PC-3 (cell line): ENCODE data around the gene CAMTA1. TPM values are rescaled to one million over a fixed set of nuclear protein-coding genes. Genes with fewer than 3 reads are reported as not detected.

ENCODE experiments used
- ATAC-seq: fragments of 200-7000 bp; cut with Tn5 transposase; 2 replicates; pipeline ENCODE4 v1.9.1; 2020; ENCODE audit warnings: mild to moderate bottlenecking, moderate library complexity
- BruUV-seq: library from RNA; stranded (reverse); fragments of 400-500 nt; replicated peaks from 2 replicates; lab custom pipeline; 2021; lab: Mats Ljungman, UMichigan
- CTCF ChIA-PET: fragments of 300-600 bp; sonication (Branson Sonifier 250); formaldehyde crosslinking; loops from one replicate; lab custom pipeline; 2022; ENCODE audit warnings: antibody characterized with exemption; lab: Charles Lee
- POLR2A ChIA-PET: fragments of 300-600 bp; sonication (Branson Sonifier 250); formaldehyde crosslinking; loops from one replicate; lab custom pipeline; 2022; ENCODE audit warnings: antibody characterized with exemption; ENCODE audit not compliant: unreplicated experiment; lab: Charles Lee
- DNase-seq: peaks from one replicate; pipeline ENCODE4 v3.0.0-alpha.2; 2015
- H2AFZ ChIP-seq: fragments of 300-600 bp; sonication (generic); 2 replicates; pipeline ENCODE4 v1.6.0; 2016; ENCODE audit warnings: antibody characterized with exemption, low read length
- H3F3A ChIP-seq: fragments of 300-600 bp; sonication (generic); one replicate; pipeline ENCODE4 v1.6.0; 2017; ENCODE audit warnings: antibody characterized with exemption, low read length, control low read depth, mild to moderate bottlenecking; ENCODE audit not compliant: unreplicated experiment
- H3K27ac ChIP-seq: fragments of 300-600 bp; sonication (generic); 2 replicates; pipeline ENCODE4 v1.5.1; 2016; ENCODE audit warnings: mild to moderate bottlenecking, low read length
- H3K27me3 ChIP-seq: fragments of 300-600 bp; sonication (generic); 2 replicates; pipeline ENCODE4 v1.6.1; 2016; ENCODE audit warnings: low read length, mixed read lengths
- H3K36me3 ChIP-seq: fragments of 300-600 bp; sonication (generic); 2 replicates; pipeline ENCODE4 v1.6.1; 2016; ENCODE audit warnings: low read depth, mixed run types, low read length, mixed read lengths
- H3K4me1 ChIP-seq: fragments of 300-600 bp; sonication (generic); 2 replicates; pipeline ENCODE4 v1.5.1; 2016; ENCODE audit warnings: low read length; ENCODE audit not compliant: insufficient read depth
- H3K4me2 ChIP-seq: fragments of 300-600 bp; sonication (generic); 2 replicates; pipeline ENCODE4 v1.6.0; 2016; ENCODE audit warnings: low read length
- H3K4me3 ChIP-seq: fragments of 300-600 bp; sonication (generic); 2 replicates; pipeline ENCODE4 v1.5.1; 2016; ENCODE audit warnings: mild to moderate bottlenecking, low read length, mixed read lengths
- H3K79me2 ChIP-seq: fragments of 300-600 bp; sonication (generic); 2 replicates; pipeline ENCODE4 v1.6.1; 2017; ENCODE audit warnings: low read length, mixed read lengths
- H3K9ac ChIP-seq: fragments of 300-600 bp; sonication (generic); 2 replicates; pipeline ENCODE4 v1.6.0; 2016; ENCODE audit warnings: mild to moderate bottlenecking, low read length
- H3K9me2 ChIP-seq: fragments of 300-600 bp; sonication (generic); replicated peaks from 2 replicates; pipeline ENCODE4 v1.6.1; 2016; ENCODE audit warnings: mixed run types, low read length, mixed read lengths
- H3K9me3 ChIP-seq: fragments of 300-600 bp; sonication (generic); 2 replicates; pipeline ENCODE4 v1.6.1; 2016; ENCODE audit warnings: low read length, mixed read lengths
- H4K20me1 ChIP-seq: fragments of 300-600 bp; sonication (generic); 2 replicates; pipeline ENCODE4 v1.6.1; 2016; ENCODE audit warnings: low read length, mixed read lengths
- CTCF ChIP-seq: fragments of 300-600 bp; sonication (generic); conservative IDR thresholded peaks from 2 replicates; pipeline ENCODE4 v1.5.1; 2017; ENCODE audit warnings: antibody characterized with exemption, low read depth, mild to moderate bottlenecking, low read length
- EZH2 ChIP-seq: fragments of 300-600 bp; sonication (generic); IDR thresholded peaks from one replicate; pipeline ENCODE4 v1.6.1; 2017; ENCODE audit warnings: antibody characterized with exemption, mild to moderate bottlenecking, low read length; ENCODE audit not compliant: unreplicated experiment
- EZH2phosphoT487 ChIP-seq: fragments of 300-600 bp; sonication (generic); IDR thresholded peaks from 2 replicates; pipeline ENCODE4 v1.6.1; 2018; ENCODE audit warnings: mild to moderate bottlenecking, antibody characterized with exemption, low read length, borderline replicate concordance
- intact Hi-C: fragments of 100-400 bp; cut with micrococcal nuclease; formaldehyde crosslinking; loops from 2 replicates; pipeline ENCODE4 v1.9.0; 2023
- total RNA-seq: library from RNA; depleted of rRNA; stranded (reverse); fragments of >200 nt; gene quantifications from 2 replicates; pipeline ENCODE4 v1.2.3, GENCODE V29; 2014

CAMTA1 gene
- total RNA-seq, 1 experiment from 2014 or later: 40.8 TPM

- TF ChIP-seq EZH2phosphoT487 (no peak), CTCF (no peak), EZH2 (no peak)
- Histone ChIP-seq H3K36me3 (no peaks in the 10 kb centered on the region), H3K27me3 (peaks cover 8% of the 10 kb centered on the region; the same call in 1 of the 2 replicates), H2AFZ (no peak overlapping the region), H3K9ac (no peak overlapping the region), H3K27ac (no peak overlapping the region), H3K4me1 (no peaks in the 10 kb centered on the region), H3K4me2 (no peak overlapping the region), H3K9me2 (no peaks in the 10 kb centered on the region), H3K79me2 (no peaks in the 10 kb centered on the region), H4K20me1 (no peaks in the 10 kb centered on the region), H3F3A (no peaks in the 10 kb centered on the region), H3K4me3 (no peak overlapping the region), H3K9me3 (no peaks in the 10 kb centered on the region)
- intact Hi-C loops: no loop called here
- ChIA-PET CTCF (no interaction called here), POLR2A (no interaction called here)
- BruUV-seq: no TSS peak
- no peak for DNase-seq
- no peak for ATAC-seq
These were observed 663.7 kb downstream of the CAMTA1 start for GRCh38 chr1:7448986-7449385.

GRCh38 chr1:7449750-7450149 is 664.5 kb downstream of the CAMTA1 start:
- CTCF ChIA-PET: no interaction called here

More at GRCh38 chr1:7449750-7450149, 664.5 kb downstream of the CAMTA1 start:
- Histone ChIP-seq H3K79me2 (no peaks in the 10 kb centered on the region), H4K20me1 (no peaks in the 10 kb centered on the region), H3K9me2 (no peaks in the 10 kb centered on the region), H3F3A (no peaks in the 10 kb centered on the region), H3K9ac (no peak overlapping the region), H3K4me2 (no peak overlapping the region), H3K4me3 (no peak overlapping the region), H3K4me1 (no peaks in the 10 kb centered on the region), H3K27ac (no peak overlapping the region), H3K27me3 (peaks cover under 1% of the 10 kb centered on the region; the same call in 1 of the 2 replicates), H3K9me3 (no peaks in the 10 kb centered on the region), H2AFZ (no peak overlapping the region), H3K36me3 (no peaks in the 10 kb centered on the region)
- BruUV-seq: no TSS peak
- TF ChIP-seq EZH2 (no peak), EZH2phosphoT487 (no peak), CTCF (no peak)
- DNase-seq (no peak), ATAC-seq (no peak)
- POLR2A ChIA-PET: no interaction called here
- intact Hi-C loops: no loop called here
